A375 (cell line): ENCODE data around the gene SF1. TPM values are rescaled to one million over a fixed set of nuclear protein-coding genes. Genes with fewer than 3 reads are reported as not detected.

ENCODE experiments used
- total RNA-seq: library from RNA; depleted of rRNA; stranded (reverse); fragments of >200 nt; shearing (Covaris generic); gene quantifications from 2 replicates; pipeline ENCODE4 v1.2.3, GENCODE V29; 2014; rRNA removed

The SF1 gene, protein sequence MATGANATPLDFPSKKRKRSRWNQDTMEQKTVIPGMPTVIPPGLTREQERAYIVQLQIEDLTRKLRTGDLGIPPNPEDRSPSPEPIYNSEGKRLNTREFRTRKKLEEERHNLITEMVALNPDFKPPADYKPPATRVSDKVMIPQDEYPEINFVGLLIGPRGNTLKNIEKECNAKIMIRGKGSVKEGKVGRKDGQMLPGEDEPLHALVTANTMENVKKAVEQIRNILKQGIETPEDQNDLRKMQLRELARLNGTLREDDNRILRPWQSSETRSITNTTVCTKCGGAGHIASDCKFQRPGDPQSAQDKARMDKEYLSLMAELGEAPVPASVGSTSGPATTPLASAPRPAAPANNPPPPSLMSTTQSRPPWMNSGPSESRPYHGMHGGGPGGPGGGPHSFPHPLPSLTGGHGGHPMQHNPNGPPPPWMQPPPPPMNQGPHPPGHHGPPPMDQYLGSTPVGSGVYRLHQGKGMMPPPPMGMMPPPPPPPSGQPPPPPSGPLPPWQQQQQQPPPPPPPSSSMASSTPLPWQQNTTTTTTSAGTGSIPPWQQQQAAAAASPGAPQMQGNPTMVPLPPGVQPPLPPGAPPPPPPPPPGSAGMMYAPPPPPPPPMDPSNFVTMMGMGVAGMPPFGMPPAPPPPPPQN
- 242 and 318 TPM in 2 replicates for total RNA-seq

GRCh38 chr11:64778473-64779298 is at the start of gene SF1:
Gene SF1, minus strand, starts transcription at chr11:64778542. Its CDS starts 150 bp downstream, at chr11:64778392.

DNA sequence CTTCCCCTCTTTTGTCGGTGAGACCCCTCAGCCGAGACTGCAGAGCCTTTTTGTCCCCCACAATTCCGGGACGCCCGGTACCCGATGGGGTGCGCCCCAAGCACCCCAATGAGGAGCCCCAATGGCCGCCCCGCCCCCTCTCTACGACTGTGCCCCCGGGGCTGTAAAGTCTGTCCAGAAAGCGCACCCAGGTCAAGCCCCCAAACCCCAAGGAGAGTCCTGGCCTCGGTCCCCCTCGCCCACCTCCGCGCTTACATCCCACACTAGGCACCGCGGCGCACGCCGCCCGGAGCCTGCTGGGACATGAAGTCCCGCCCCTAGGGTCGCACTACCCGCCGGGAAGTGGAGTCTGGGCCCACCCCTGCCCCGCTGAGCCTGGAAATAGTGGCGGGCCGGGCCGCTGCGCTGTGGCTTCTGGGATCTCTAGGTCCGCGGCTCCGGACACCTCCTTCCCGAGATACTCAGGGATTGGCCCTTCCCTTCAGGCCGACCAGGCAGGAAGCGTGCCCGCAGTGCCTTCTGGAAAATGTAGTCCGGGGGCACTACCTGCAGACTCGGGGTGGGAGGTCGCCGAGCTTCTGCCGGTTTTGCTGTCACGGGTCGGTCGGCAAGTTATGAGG is 32.0 kb upstream of the SF1 start, which contains the start of gene MEN1:
Gene MEN1, minus strand, starts transcription at position 281 of the 620 bp plus-strand sequence. CDS start 442 bp downstream, outside the sequence.

DNA sequence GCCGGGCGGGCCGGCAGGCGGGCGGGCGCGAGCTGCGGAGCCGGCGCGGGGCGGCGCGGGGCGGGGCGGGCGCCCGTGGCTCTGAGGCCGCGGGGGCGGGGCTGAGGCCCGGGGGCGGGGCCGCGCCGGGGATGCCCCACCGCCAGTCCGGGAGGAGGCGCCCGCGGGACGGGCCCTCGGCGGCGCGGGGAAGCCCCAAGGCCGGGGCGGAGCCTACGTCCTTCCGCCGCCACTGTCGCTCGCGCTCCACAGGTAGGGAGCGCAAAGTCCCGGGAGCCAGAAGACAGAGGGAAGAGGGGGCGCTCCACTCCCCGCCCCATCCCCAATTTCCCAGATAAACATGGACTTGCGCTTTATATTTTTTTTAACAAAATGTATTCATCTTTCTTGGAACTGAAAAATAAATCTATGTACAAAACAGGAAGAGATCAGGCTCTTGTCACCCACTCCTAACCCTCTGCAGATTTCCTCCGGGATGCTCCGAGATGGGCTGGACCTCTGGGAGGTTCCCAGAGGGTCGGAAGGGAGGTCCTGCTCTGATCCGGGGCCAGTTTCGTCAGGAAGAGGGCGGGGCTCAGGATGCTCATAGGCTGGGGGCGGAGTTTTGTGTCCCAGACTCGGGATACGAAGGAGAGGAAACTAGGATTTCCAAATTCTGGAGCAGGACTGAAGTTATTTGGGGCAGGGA is 25.0 kb upstream of the SF1 start, which contains the start of gene MAP4K2:
Gene MAP4K2, minus strand, starts transcription at position 57 of the 688 bp plus-strand sequence. CDS start 65 bp downstream, outside the sequence.

GRCh38 chr11:64759722-64760719 is 18.3 kb downstream of the SF1 start, which contains the start of gene PYGM:
Gene PYGM, minus strand, starts transcription at chr11:64759974. Its CDS starts 76 bp downstream, at chr11:64759898.

DNA sequence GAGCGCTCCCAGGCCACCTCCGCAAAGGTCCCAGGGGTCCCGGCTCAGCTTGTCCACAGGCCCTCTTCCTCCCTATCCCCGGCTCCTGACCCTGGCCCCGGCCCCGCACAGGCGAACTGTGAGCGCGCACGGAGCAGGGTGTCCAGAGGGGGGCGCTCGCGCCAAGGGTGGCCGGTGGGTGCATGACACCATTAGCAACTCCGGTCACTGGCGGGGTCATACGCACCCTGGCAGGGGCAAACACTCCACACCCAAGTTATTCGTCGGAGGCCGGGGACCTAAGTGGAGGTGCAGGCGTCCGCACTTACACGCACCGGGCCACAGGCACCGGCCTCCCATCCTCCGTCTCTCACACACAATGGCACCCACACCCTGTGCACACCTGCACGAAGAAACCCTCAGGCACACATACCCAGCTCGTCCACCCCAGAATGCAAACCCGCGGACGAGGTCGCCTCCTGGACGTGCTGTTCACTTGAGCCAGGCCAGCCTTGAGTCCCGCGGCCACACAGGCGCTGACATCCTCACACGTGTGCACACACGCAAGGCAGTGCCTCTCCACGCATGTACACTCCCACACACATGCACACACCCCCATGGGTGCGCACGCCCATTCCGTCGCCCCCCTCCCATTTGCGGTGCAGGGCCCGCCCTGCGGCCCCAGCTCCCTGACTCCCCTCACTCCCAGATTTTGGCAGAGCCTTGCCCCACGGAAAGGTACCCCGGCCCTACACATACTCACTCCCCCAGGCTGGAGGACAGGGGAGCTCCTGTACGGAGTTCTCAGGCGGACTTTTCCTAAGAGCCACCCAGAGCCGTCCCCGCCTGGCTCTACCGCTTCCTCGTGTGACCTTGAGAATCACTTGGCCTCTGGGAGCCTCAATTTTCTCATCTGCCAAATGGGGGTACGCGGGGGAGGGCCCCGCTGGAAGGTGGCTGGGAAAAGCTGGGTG is 34.5 kb downstream of the SF1 start, which contains the start of gene RASGRP2:
Gene RASGRP2, minus strand, starts transcription at position 552 of the 953 bp plus-strand sequence. CDS start 1,276 bp downstream, outside the sequence.

GRCh38 chr11:64723117-64723906 is 55.0 kb downstream of the SF1 start, which contains the start of gene NRXN2:
Gene NRXN2, minus strand, starts transcription at chr11:64723197. Its CDS starts 9,498 bp downstream, at chr11:64713699.

Other genes starting within 250 kb of the SF1 start
- 0.42 and 0.60 TPM in 2 replicates for gene SLC22A11, start 222.6 kb downstream of the SF1 start, total RNA-seq
- gene SLC22A12, start 187.3 kb downstream of the SF1 start, total RNA-seq: not detected in 2 replicates
- gene NRXN2, start 55.3 kb downstream of the SF1 start, total RNA-seq: 0.24 and 0.26 TPM in 2 replicates
- 0.19 TPM in 1 of 2 replicates, not detected in the other for gene RASGRP2, start 34.4 kb downstream of the SF1 start, total RNA-seq
- 0.79 and 3.4 TPM in 2 replicates for gene PYGM, start 18.6 kb downstream of the SF1 start, total RNA-seq
- gene MAP4K2, start 24.7 kb upstream of the SF1 start, total RNA-seq: 24.3 and 25.6 TPM in 2 replicates
- 21.1 and 22.3 TPM in 2 replicates for gene MEN1, start 32.0 kb upstream of the SF1 start, total RNA-seq
- 0.29 and 0.57 TPM in 2 replicates for gene CDC42BPG, start 66.1 kb upstream of the SF1 start, total RNA-seq
- gene EHD1, start 100.1 kb upstream of the SF1 start, total RNA-seq: 86.6 and 93.6 TPM in 2 replicates
- 19.0 and 19.6 TPM in 2 replicates for gene ATG2A, start 138.7 kb upstream of the SF1 start, total RNA-seq
- 10.2 and 10.6 TPM in 2 replicates for gene PPP2R5B, start 146.1 kb upstream of the SF1 start, total RNA-seq
- not detected in 2 replicates for gene GPHA2, start 157.4 kb upstream of the SF1 start, total RNA-seq
- not detected in 2 replicates for gene MAJIN, start 193.6 kb upstream of the SF1 start, total RNA-seq
- gene BATF2, start 218.4 kb upstream of the SF1 start, total RNA-seq: 1.3 TPM in 2 replicates
- 235 and 274 TPM in 2 replicates for gene ARL2, start 235.6 kb upstream of the SF1 start, total RNA-seq
- 16.9 and 18.6 TPM in 2 replicates for gene SNX15, start 248.9 kb upstream of the SF1 start, total RNA-seq